Measurements from ENCODE around the gene LRMDA. TPM values are rescaled to one million over a fixed set of nuclear protein-coding genes. Genes with fewer than 3 reads are reported as not detected.

Gene LRMDA
- total RNA-seq, 5 donors from 2014 or later (not counting 1 experiment from before 2014, with no cell fraction given), result 0.30 to 1.2 TPM; not detected in 3

DNA sequence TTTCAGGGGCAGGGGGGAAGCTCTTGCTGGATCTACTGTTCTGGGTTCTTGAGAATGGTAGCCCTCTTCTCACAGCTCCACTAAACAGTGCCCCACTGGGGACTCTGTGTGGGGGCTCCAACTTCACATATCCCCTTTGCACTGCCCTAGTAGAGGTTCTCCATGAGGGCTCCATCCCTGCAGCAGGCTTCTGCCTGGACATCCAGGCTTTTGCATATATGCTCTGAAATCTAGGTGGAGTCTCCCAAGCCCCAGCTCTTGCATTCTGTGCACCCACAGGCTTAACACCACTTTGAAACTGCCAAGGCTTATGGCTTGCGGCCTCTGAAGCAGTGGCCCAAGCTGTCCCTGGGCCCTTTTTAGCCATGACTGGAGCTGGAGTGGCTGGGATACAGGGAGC lies 150.7 kb downstream of the LRMDA start:
- Mint-ChIP-seq H3K9me3 (peaks cover 13 to 33% (median 32%) of the 10 kb centered on the region in 3 donors), H3K4me3 (no peak overlapping the region), H3K4me1 (no peaks in the 10 kb centered on the region), H3K36me3 (no peaks in the 10 kb centered on the region), H3K27me3 (peaks cover 0 to 3% of the 10 kb centered on the region in 2 donors), H3K27ac (no peak overlapping the region)
- CTCF ChIA-PET, result no interaction called here
- no peak for ATAC-seq (replicated peaks in 1 of 4)
- H3K9me3 ChIP-seq, result no peaks in the 10 kb centered on the region
- no peak overlapping the region for H3K27ac ChIP-seq (ENCODE audit: low read length)
- no peaks in the 10 kb centered on the region for H3K36me3 ChIP-seq (ENCODE audit: control insufficient read depth in 2 of 2, extremely low read depth in 1 of 2, insufficient read depth in 1 of 2, low read length in 1 of 2)
- WGBS (ENCODE audit: insufficient coverage), result 100% methylated on average over 1 of the region's 1 CpG
- peaks cover 0 to 2% of the 10 kb centered on the region in 2 experiments for H3K27me3 ChIP-seq (replicated peaks in 1 of 2; ENCODE audit: control insufficient read depth in 2 of 2, extremely low read depth in 1 of 2, insufficient read depth in 2 of 2, low read length in 1 of 2)
- no peaks in the 10 kb centered on the region for H3K4me1 ChIP-seq (ENCODE audit: control insufficient read depth in 1 of 2, extremely low read depth in 1 of 2, insufficient read depth in 2 of 2, low read length in 2 of 2)
- no peak overlapping the region for H3K4me3 ChIP-seq (ENCODE audit: control insufficient read depth in 1 of 2, extremely low read depth in 1 of 2, low read length in 1 of 2)
- no peak for DNase-seq
- POLR2A ChIA-PET, result no interaction called here

DNA sequence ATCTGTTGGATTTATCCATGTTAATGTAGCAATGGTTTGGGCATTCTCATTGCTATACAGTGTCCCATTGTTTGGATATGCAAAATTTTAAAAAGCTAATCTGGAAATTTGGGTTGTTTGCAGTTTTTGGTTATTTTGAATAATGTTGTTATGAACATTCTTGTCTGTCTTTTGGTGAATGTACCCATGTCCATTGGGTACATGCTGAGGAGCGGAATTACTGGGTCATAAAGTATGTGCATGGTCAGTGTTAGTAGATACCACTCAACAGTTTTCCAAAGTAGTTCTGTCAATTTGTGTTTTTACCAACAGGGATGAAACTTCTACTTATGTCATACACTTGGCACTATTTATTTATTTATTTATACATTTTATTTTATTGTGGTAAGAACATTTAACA lies 153.9 kb downstream of the LRMDA start:
- no peaks in the 10 kb centered on the region for H3K36me3 Mint-ChIP-seq
- Histone ChIP-seq H3K27me3 (replicated peaks in 1 of 2; ENCODE audit: control insufficient read depth in 2 of 2, extremely low read depth in 1 of 2, insufficient read depth in 2 of 2, low read length in 1 of 2) (peaks cover 0 to 2% of the 10 kb centered on the region in 2 experiments), H3K9me3 (no peaks in the 10 kb centered on the region), H3K36me3 (ENCODE audit: control insufficient read depth in 2 of 2, extremely low read depth in 1 of 2, insufficient read depth in 1 of 2, low read length in 1 of 2) (no peaks in the 10 kb centered on the region), H3K27ac (ENCODE audit: low read length) (no peak overlapping the region), H3K4me1 (ENCODE audit: control insufficient read depth in 1 of 2, extremely low read depth in 1 of 2, insufficient read depth in 2 of 2, low read length in 2 of 2) (no peaks in the 10 kb centered on the region), H3K4me3 (ENCODE audit: control insufficient read depth in 1 of 2, extremely low read depth in 1 of 2, low read length in 1 of 2) (no peak overlapping the region)
- CTCF ChIA-PET, result no interaction called here
- no CpG with 5 or more reads among the region's 1 CpG for WGBS (ENCODE audit: insufficient coverage)
- POLR2A ChIA-PET, result no interaction called here
- ATAC-seq (replicated peaks in 1 of 4), result no peak
- H3K4me3 Mint-ChIP-seq, result no peak overlapping the region
- H3K27ac Mint-ChIP-seq, result no peak overlapping the region
- H3K4me1 Mint-ChIP-seq, result no peaks in the 10 kb centered on the region
- peaks cover 9 to 25% (median 22%) of the 10 kb centered on the region in 3 donors for H3K9me3 Mint-ChIP-seq
- DNase-seq, result no peak
- H3K27me3 Mint-ChIP-seq, result peaks cover 1 to 7% of the 10 kb centered on the region in 2 donors

DNA sequence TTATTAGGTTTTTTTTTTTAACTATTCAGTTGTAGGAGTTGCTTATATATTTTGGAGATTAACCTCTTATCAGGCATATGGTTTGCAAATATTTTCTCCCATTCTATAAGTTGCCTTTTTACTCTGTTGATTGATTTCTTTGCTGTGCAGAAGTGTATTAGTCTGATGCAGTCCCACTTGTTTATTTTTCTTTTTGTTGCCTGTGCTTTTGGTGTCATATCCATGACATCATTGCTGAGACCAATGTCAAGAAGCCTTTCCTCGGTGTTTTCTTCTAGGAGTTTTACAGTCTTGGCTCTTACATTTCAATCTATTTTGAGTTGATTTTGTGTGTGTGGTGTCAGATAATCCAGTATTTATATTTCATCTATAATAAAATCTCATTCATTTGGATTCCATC lies 155.4 kb downstream of the LRMDA start:
- POLR2A ChIA-PET, result no interaction called here
- H3K9me3 Mint-ChIP-seq, result peaks cover 9 to 17% (median 11%) of the 10 kb centered on the region in 3 donors
- no peaks in the 10 kb centered on the region for H3K9me3 ChIP-seq
- H3K4me1 ChIP-seq (ENCODE audit: control insufficient read depth in 1 of 2, extremely low read depth in 1 of 2, insufficient read depth in 2 of 2, low read length in 2 of 2), result no peaks in the 10 kb centered on the region
- peaks cover 5 to 10% of the 10 kb centered on the region in 2 donors for H3K27me3 Mint-ChIP-seq
- H3K36me3 Mint-ChIP-seq, result no peaks in the 10 kb centered on the region
- no CpG with 5 or more reads among the region's 1 CpG for WGBS (ENCODE audit: insufficient coverage)
- H3K4me3 Mint-ChIP-seq, result no peak overlapping the region
- ATAC-seq (replicated peaks in 1 of 4), result no peak
- no peak overlapping the region for H3K4me3 ChIP-seq (ENCODE audit: control insufficient read depth in 1 of 2, extremely low read depth in 1 of 2, low read length in 1 of 2)
- no peak overlapping the region for H3K27ac Mint-ChIP-seq
- H3K27me3 ChIP-seq (replicated peaks in 1 of 2; ENCODE audit: control insufficient read depth in 2 of 2, extremely low read depth in 1 of 2, insufficient read depth in 2 of 2, low read length in 1 of 2), result peaks cover 0 to 5% of the 10 kb centered on the region in 2 experiments
- no peaks in the 10 kb centered on the region for H3K4me1 Mint-ChIP-seq
- DNase-seq, result no peak
- CTCF ChIA-PET, result no interaction called here
- no peak overlapping the region for H3K27ac ChIP-seq (ENCODE audit: low read length)
- H3K36me3 ChIP-seq (ENCODE audit: control insufficient read depth in 2 of 2, extremely low read depth in 1 of 2, insufficient read depth in 1 of 2, low read length in 1 of 2), result no peaks in the 10 kb centered on the region

DNA sequence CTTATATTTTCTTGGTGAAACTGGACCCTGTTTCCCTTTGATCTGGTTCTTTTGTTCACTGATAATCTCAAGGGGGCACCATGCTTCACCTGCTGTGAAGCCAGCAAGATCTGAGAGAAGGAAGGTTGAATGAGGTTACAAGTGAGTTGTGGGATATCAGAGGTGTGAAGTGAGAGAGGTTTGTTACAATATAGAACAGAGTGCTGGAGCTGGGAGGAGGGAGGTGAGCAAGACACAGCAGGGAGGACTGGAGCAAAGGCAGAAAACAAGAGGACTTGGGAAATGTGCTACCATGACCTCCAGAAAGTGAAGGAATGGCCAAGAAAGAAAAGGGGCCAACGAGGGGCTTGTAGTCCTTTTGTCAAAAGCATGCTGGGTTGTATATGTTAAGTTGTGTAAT lies 156.6 kb downstream of the LRMDA start:
- H3K4me3 ChIP-seq (ENCODE audit: control insufficient read depth in 1 of 2, extremely low read depth in 1 of 2, low read length in 1 of 2), result no peak overlapping the region
- DNase-seq (no peak), ATAC-seq (replicated peaks in 1 of 4) (no peak)
- H3K27me3 ChIP-seq (replicated peaks in 1 of 2; ENCODE audit: control insufficient read depth in 2 of 2, extremely low read depth in 1 of 2, insufficient read depth in 2 of 2, low read length in 1 of 2), result peaks cover 0 to 11% of the 10 kb centered on the region in 2 experiments
- H3K9me3 ChIP-seq, result no peaks in the 10 kb centered on the region
- peaks cover 11% of the 10 kb centered on the region in 2 donors for H3K27me3 Mint-ChIP-seq
- POLR2A ChIA-PET, result no interaction called here
- H3K27ac ChIP-seq (ENCODE audit: low read length), result no peak overlapping the region
- no peaks in the 10 kb centered on the region for H3K4me1 ChIP-seq (ENCODE audit: control insufficient read depth in 1 of 2, extremely low read depth in 1 of 2, insufficient read depth in 2 of 2, low read length in 2 of 2)
- CTCF ChIA-PET, result no interaction called here
- no peaks in the 10 kb centered on the region for H3K36me3 ChIP-seq (ENCODE audit: control insufficient read depth in 2 of 2, extremely low read depth in 1 of 2, insufficient read depth in 1 of 2, low read length in 1 of 2)
- H3K4me3 Mint-ChIP-seq, result no peak overlapping the region
- H3K36me3 Mint-ChIP-seq, result no peaks in the 10 kb centered on the region
- peaks cover 5 to 12% (median 9%) of the 10 kb centered on the region in 3 donors for H3K9me3 Mint-ChIP-seq
- no peak overlapping the region for H3K27ac Mint-ChIP-seq
- H3K4me1 Mint-ChIP-seq, result no peaks in the 10 kb centered on the region
- no CpG with 5 or more reads among the region's 1 CpG for WGBS (ENCODE audit: insufficient coverage)

DNA sequence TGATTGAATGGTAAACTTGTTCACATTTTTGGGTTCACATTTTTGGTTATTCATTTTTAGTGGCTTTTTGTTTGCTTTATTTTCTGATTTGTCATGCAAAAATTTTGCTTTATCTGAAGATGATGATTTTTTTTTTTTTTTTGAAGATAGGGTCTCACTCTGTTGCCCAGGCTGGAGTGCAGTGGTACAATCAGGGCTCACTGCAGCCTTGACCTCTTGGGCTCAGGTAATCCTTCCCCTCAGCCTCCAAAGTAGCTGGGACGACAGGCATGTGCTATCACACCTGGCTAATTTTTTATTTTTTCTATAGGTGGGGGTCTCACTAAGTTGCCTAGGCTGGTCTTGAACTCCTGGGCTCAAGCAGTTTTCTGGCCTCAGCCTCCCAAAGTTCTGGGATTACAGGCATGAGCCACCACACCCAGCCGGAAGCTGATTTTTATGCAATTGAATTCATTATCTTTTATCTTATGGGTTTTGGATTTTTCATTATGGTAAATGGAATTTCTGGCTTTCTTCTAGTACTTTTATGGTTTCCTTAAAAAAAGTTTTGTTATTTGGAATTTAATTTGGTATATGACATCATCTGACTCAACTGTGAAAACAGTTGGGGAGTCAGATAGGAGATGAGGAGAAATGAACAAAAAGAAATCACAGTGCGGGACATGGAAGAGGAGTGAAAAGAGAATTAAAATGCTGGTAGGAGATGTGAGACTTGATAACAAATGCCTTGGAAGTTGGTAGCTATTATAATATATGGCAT lies 158.7 kb downstream of the LRMDA start:
- H3K4me3 ChIP-seq (ENCODE audit: control insufficient read depth in 1 of 2, extremely low read depth in 1 of 2, low read length in 1 of 2), result no peak overlapping the region
- H3K4me1 ChIP-seq (ENCODE audit: control insufficient read depth in 1 of 2, extremely low read depth in 1 of 2, insufficient read depth in 2 of 2, low read length in 2 of 2), result no peaks in the 10 kb centered on the region
- WGBS (ENCODE audit: insufficient coverage), result no CpG with 5 or more reads among the region's 3 CpGs
- H3K9me3 ChIP-seq, result no peaks in the 10 kb centered on the region
- H3K27ac ChIP-seq (ENCODE audit: low read length), result no peak overlapping the region
- Mint-ChIP-seq H3K9me3 (no peaks in the 10 kb centered on the region), H3K4me3 (no peak overlapping the region), H3K27ac (no peak overlapping the region), H3K4me1 (no peaks in the 10 kb centered on the region), H3K27me3 (peaks cover 11% of the 10 kb centered on the region in 2 donors), H3K36me3 (no peaks in the 10 kb centered on the region)
- H3K27me3 ChIP-seq (replicated peaks in 1 of 2; ENCODE audit: control insufficient read depth in 2 of 2, extremely low read depth in 1 of 2, insufficient read depth in 2 of 2, low read length in 1 of 2), result peaks cover 0 to 11% of the 10 kb centered on the region in 2 experiments
- ATAC-seq (replicated peaks in 1 of 4) (no peak), DNase-seq (no peak)
- no peaks in the 10 kb centered on the region for H3K36me3 ChIP-seq (ENCODE audit: control insufficient read depth in 2 of 2, extremely low read depth in 1 of 2, insufficient read depth in 1 of 2, low read length in 1 of 2)
- POLR2A ChIA-PET, result no interaction called here
- CTCF ChIA-PET, result no interaction called here

DNA sequence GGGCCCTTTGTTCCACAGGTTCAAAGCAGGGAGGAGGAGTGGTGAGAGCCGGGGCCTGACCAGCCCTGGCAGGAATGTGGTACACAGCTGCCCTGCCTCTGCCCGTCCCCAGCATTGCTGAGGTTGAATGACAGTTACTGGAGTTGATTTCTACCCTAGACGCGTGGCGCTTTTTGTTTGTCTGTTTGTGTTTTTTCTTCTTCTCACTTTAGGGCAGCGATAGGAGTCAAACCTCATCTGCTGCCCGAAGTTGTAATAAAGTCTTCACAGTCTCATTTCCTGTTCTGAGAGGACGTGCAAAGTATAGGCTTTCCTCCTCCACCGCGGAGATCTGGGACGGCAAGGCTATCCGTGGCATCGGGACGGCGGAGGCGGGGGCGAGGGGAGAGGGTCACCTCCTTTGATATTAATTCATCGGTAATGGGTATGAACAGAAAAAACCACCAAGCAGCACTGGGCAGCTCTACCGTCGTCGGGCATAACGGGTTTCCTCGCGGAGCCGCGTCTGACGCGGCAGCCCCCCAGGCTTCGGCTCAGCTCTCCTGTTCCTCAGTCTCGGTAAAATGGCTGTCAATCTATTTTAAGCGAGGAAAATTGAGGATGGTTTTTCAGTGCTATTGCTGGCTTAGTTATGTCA lies 160.8 kb downstream of the LRMDA start:
- no peak for ATAC-seq (replicated peaks in 1 of 4)
- POLR2A ChIA-PET, result no interaction called here
- no peaks in the 10 kb centered on the region for H3K9me3 Mint-ChIP-seq

More for the DNA sequence above, 160.8 kb downstream of the LRMDA start:
- no peak overlapping the region for H3K4me3 Mint-ChIP-seq
- H3K9me3 ChIP-seq, result no peaks in the 10 kb centered on the region
- peaks cover 0 to 11% of the 10 kb centered on the region in 2 experiments for H3K27me3 ChIP-seq (replicated peaks in 1 of 2; ENCODE audit: control insufficient read depth in 2 of 2, extremely low read depth in 1 of 2, insufficient read depth in 2 of 2, low read length in 1 of 2)
- WGBS (ENCODE audit: insufficient coverage), result 75% methylated on average over 28 of the region's 31 CpGs
- H3K36me3 Mint-ChIP-seq, result no peaks in the 10 kb centered on the region
- H3K27ac ChIP-seq (ENCODE audit: low read length), result no peak overlapping the region
- no peaks in the 10 kb centered on the region for H3K4me1 Mint-ChIP-seq
- H3K36me3 ChIP-seq (ENCODE audit: control insufficient read depth in 2 of 2, extremely low read depth in 1 of 2, insufficient read depth in 1 of 2, low read length in 1 of 2), result no peaks in the 10 kb centered on the region
- CTCF ChIA-PET, result no interaction called here
- H3K27ac Mint-ChIP-seq, result no peak overlapping the region
- DNase-seq, result no peak
- H3K4me3 ChIP-seq (ENCODE audit: control insufficient read depth in 1 of 2, extremely low read depth in 1 of 2, low read length in 1 of 2), result no peak overlapping the region
- H3K4me1 ChIP-seq (ENCODE audit: control insufficient read depth in 1 of 2, extremely low read depth in 1 of 2, insufficient read depth in 2 of 2, low read length in 2 of 2), result no peaks in the 10 kb centered on the region
- peaks cover 11% of the 10 kb centered on the region in 2 donors for H3K27me3 Mint-ChIP-seq

Data from T-cell (primary cell).